ENCODE results near the gene PSMF1. TPM values are rescaled to one million over a fixed set of nuclear protein-coding genes. Genes with fewer than 3 reads are reported as not detected.
A peak's percentile ranks its signal among the peaks of the same experiment; 100 is the strongest.

Gene PSMF1, protein sequence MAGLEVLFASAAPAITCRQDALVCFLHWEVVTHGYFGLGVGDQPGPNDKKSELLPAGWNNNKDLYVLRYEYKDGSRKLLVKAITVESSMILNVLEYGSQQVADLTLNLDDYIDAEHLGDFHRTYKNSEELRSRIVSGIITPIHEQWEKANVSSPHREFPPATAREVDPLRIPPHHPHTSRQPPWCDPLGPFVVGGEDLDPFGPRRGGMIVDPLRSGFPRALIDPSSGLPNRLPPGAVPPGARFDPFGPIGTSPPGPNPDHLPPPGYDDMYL
- 100 to 1,000 TPM in 3 of 6 donors, 10 to 100 TPM in 3; 36.7 to 158 (median 105) TPM for total RNA-seq

DNA sequence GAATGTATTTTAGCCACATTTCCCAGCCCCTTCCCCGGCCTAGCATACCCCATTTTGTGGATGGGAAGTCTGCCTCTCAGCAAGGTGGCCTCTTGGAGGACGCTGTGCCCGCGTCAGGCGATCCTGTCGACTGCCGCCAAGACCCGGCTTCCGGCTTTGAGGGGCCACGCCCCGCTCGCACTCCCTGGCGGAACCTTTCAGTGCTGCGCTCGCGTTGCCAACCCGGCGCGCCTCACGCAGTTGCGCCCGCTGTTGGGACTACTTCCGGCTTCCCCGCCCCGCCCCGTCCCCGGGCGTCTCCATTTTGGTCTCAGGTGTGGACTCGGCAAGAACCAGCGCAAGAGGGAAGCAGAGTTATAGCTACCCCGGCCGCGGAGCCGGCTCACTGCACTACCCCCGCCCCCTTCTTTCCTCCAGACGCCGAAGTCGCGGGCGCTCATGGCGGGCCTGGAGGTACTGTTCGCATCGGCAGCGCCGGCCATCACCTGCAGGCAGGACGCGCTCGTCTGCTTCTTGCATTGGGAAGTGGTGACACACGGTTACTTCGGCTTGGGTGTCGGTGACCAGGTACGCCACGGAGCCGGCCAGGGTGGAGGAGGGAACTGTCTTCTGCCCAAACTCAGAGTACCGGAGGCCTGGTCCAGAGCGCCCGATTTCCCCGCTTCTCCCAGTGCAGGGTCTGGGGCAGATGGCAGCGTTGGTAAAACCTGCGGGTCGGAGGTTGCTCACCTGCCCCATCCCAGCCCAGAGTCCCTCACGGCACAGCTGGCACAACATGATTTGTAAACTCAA is at the start of gene PSMF1:
PSMF1 (plus strand) TSS at position 267 of the 792 bp plus-strand sequence; CDS start at position 439, 172 bp downstream.
- ATAC-seq (ENCODE audit: low FRiP score in 2 of 2) = peak; percentile 99

DNA sequence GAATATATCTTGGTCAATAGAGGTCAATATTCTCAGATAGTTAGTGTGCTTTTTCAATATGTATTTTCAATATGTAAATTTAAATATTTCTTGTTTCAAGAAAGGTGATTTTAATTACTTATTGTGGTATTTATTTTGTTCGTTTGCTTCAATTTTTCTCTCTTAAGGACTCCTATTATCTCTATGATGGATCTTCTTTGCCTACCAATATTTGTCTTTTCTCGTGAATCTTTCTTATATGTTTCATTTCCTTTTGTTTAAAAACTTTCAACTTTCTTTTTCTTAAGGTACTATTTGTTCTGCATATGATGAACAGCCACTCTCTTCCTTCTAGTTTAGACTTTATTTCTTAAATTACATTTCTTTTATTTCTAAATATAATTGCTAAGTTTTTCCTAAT is 46.1 kb upstream of the PSMF1 start:
- Histone ChIP-seq H3K9me3 (no peaks in the 10 kb centered on the region), H3K36me3 (no peaks in the 10 kb centered on the region), H3K27ac (no peak overlapping the region), H3K27me3 (no peaks in the 10 kb centered on the region), H3K4me3 (no peak overlapping the region), H3K4me1 (no peaks in the 10 kb centered on the region)
- WGBS, 2 donors = 80 to 84% methylated on average over 2 of the region's 2 CpGs
- TF ChIP-seq POLR2A (IDR thresholded peaks at IDR 0.05) = no peak
- no peak for TF ChIP-seq EP300 (IDR thresholded peaks at IDR 0.05)
- TF ChIP-seq, protein P1, sequence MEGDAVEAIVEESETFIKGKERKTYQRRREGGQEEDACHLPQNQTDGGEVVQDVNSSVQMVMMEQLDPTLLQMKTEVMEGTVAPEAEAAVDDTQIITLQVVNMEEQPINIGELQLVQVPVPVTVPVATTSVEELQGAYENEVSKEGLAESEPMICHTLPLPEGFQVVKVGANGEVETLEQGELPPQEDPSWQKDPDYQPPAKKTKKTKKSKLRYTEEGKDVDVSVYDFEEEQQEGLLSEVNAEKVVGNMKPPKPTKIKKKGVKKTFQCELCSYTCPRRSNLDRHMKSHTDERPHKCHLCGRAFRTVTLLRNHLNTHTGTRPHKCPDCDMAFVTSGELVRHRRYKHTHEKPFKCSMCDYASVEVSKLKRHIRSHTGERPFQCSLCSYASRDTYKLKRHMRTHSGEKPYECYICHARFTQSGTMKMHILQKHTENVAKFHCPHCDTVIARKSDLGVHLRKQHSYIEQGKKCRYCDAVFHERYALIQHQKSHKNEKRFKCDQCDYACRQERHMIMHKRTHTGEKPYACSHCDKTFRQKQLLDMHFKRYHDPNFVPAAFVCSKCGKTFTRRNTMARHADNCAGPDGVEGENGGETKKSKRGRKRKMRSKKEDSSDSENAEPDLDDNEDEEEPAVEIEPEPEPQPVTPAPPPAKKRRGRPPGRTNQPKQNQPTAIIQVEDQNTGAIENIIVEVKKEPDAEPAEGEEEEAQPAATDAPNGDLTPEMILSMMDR (IDR thresholded peaks at IDR 0.05) = no peak
- ATAC-seq (ENCODE audit: low FRiP score in 2 of 2) (no peak), DNase-seq (no peak)

More for the DNA sequence above, at the start of gene PSMF1:
- 0 to 1% methylated on average over 8 to 57 of the region's 62 CpGs for WGBS, 2 donors
- Histone ChIP-seq H3K4me1 (peaks cover 48 to 55% (median 50%) of the 10 kb centered on the region in 4 donors), H3K27me3 (no peaks in the 10 kb centered on the region), H3K9me3 (no peaks in the 10 kb centered on the region), H3K4me3 (peak within 1 kb of the TSS; percentile 84 to 97 (median 96)), H3K27ac (peak within 1 kb of the TSS; percentile 87 to 91 (median 88)), H3K36me3 (peaks cover 0 to 14% (median 0%) of the 10 kb centered on the region in 4 donors)
- DNase-seq = peak; percentile 97 to 99
- TF ChIP-seq EP300 (IDR thresholded peaks at IDR 0.05) (no peak), POLR2AphosphoS5 (IDR thresholded peaks at IDR 0.05) (peak; percentile 85 to 91), POLR2A (IDR thresholded peaks at IDR 0.05) (peak in 3 of 4 donors; percentile 38 to 74 (median 67))
- TF ChIP-seq, protein P1 (IDR thresholded peaks at IDR 0.05) = peak in 4 of 6 experiments; percentile 46 to 60 (median 49)

DNA sequence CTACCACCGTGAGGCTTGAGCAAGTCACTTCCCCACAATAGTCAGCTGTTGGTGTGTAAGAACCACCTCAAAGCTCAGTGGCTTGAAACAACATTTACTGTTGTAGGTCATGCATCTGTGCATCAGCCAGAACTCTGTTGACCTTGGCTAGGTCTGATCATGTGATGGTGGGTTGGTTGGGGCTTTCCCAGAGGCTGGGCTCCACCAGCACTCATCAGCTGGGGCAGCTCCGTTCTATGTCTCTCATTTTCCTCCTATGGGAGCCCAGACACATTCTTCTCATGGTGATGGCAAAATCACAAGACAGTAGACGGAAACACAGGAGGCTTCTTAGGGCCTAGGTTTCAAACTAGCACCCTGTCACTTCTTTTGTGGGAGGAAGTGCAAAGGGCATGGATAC is 42.8 kb upstream of the PSMF1 start:
- no peak for DNase-seq
- H3K27ac ChIP-seq = no peak overlapping the region
- H3K4me3 ChIP-seq = no peak overlapping the region
- 69 to 83% methylated on average over 3 of the region's 3 CpGs for WGBS, 2 donors
- ATAC-seq (ENCODE audit: low FRiP score in 2 of 2) = peak; percentile 40 to 67
- TF ChIP-seq POLR2AphosphoS5 (IDR thresholded peaks at IDR 0.05) (no peak), EP300 (IDR thresholded peaks at IDR 0.05) (no peak), POLR2A (IDR thresholded peaks at IDR 0.05) (no peak)
- TF ChIP-seq, protein P1 (IDR thresholded peaks at IDR 0.05) = no peak
- no peaks in the 10 kb centered on the region for H3K9me3 ChIP-seq
- no peaks in the 10 kb centered on the region for H3K36me3 ChIP-seq
- H3K4me1 ChIP-seq = no peaks in the 10 kb centered on the region
- H3K27me3 ChIP-seq = no peaks in the 10 kb centered on the region

DNA sequence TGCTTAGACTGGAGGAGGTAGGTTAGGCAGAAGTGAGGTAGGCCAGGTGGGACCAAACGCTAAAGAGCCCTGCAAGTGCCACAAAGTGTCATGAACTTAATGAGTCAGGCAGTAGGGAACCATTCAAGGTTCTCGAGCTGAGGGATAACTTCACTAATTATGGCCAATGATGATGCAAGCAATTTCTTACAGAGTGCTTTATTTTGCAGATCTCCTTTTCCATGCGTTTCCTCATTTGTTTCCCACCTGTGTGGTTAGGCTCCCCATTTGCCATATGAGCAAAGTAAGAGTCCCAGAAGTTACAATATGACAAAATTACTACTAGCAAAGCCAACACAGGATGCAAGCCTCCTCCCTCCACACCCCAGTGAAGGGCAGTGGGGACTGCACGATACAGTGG is 36.5 kb upstream of the PSMF1 start:
- TF ChIP-seq EP300 (IDR thresholded peaks at IDR 0.05) (no peak), POLR2A (IDR thresholded peaks at IDR 0.05) (no peak), POLR2AphosphoS5 (IDR thresholded peaks at IDR 0.05) (no peak)
- TF ChIP-seq, protein P1 (IDR thresholded peaks at IDR 0.05) = no peak

More for the DNA sequence above, 36.5 kb upstream of the PSMF1 start:
- WGBS, 2 donors = 81 to 85% methylated on average over 4 of the region's 4 CpGs
- no peaks in the 10 kb centered on the region for H3K9me3 ChIP-seq
- no peak for DNase-seq
- no peak for ATAC-seq (ENCODE audit: low FRiP score in 2 of 2)
- no peak overlapping the region for H3K27ac ChIP-seq
- H3K27me3 ChIP-seq = no peaks in the 10 kb centered on the region
- H3K4me3 ChIP-seq = no peak overlapping the region
- H3K4me1 ChIP-seq = no peaks in the 10 kb centered on the region
- no peaks in the 10 kb centered on the region for H3K36me3 ChIP-seq

Data from upper lobe of left lung (tissue), 6 donors.